ENCODE measurements around the gene TYMS. TPM values are rescaled to one million over a fixed set of nuclear protein-coding genes. Genes with fewer than 3 reads are reported as not detected.

Gene TYMS
- total and polyA plus RNA-seq, 4 donors = 22.1 to 70.3 (median 43.1) TPM

DNA sequence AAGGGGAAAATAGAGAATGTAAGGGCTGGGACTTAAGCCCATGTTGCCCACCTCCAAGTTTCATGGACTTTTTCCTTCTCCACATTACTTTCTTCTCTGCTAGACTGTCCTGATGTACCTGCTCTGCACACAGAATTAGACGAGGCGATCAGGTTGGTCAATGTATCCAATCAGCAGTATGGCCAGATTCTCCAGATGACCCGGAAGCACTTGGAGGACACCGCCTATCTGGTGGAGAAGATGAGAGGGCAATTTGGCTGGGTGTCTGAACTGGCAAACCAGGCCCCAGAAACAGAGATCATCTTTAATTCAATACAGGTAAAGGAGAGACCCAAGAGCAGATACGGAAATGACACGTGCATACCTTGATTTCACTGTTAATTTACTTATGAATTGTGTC lies 16.2 kb upstream of the TYMS start:
- Histone ChIP-seq H3K4me1 (ENCODE audit: control insufficient read depth, insufficient read depth, low read length) (no peaks in the 10 kb centered on the region), H3K9me3 (ENCODE audit: control insufficient read depth, insufficient read depth, low read length) (no peaks in the 10 kb centered on the region), H3K36me3 (ENCODE audit: control insufficient read depth, insufficient read depth, low read length) (no peaks in the 10 kb centered on the region), H3K4me3 (ENCODE audit: low read depth, low read length) (no peak overlapping the region), H3K27ac (ENCODE audit: low read depth, low read length) (no peak overlapping the region), H3K27me3 (ENCODE audit: control insufficient read depth, insufficient read depth, low read length) (no peaks in the 10 kb centered on the region)
- WGBS (ENCODE audit: insufficient coverage) = no CpG with 5 or more reads among the region's 6 CpGs
- DNase-seq (ENCODE audit: low read depth in 4 of 6, low spot score in 6 of 6) = no peak

DNA sequence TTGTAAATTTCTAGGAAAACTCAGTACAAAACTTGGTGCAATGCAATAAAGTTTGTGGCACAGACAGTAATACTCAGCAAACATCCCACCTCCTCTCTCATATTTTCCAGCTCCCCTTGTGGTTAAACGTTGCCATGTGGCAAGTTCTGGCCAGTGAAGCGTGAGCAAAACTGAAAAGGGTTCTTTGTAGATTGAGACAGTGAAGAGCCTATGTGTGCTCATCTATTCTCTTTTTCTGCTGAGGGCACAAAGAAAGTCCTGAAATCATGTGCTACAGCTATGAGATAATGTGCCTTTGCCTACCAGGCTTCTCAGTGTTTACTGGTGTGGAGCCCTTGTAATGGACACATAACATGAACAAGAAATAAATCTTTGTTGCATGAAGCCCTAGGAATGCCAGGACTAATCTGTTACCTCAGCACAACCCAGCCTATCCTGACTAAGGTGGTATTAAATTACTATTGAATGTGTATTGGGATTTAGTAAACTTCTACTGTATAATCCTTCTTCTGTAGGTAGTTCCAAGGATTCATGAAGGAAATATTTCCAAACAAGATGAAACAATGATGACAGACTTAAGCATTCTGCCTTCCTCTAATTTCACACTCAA lies 13.0 kb upstream of the TYMS start:
- Histone ChIP-seq H3K9me3 (ENCODE audit: control insufficient read depth, insufficient read depth, low read length) (no peaks in the 10 kb centered on the region), H3K36me3 (ENCODE audit: control insufficient read depth, insufficient read depth, low read length) (no peaks in the 10 kb centered on the region), H3K27ac (ENCODE audit: low read depth, low read length) (no peak overlapping the region), H3K4me1 (ENCODE audit: control insufficient read depth, insufficient read depth, low read length) (no peaks in the 10 kb centered on the region), H3K4me3 (ENCODE audit: low read depth, low read length) (no peak overlapping the region), H3K27me3 (ENCODE audit: control insufficient read depth, insufficient read depth, low read length) (no peaks in the 10 kb centered on the region)
- DNase-seq (ENCODE audit: low read depth in 4 of 6, low spot score in 6 of 6) = peak in 1 of 6 donors; percentile 48
- WGBS (ENCODE audit: insufficient coverage) = no CpG with 5 or more reads among the region's 2 CpGs

DNA sequence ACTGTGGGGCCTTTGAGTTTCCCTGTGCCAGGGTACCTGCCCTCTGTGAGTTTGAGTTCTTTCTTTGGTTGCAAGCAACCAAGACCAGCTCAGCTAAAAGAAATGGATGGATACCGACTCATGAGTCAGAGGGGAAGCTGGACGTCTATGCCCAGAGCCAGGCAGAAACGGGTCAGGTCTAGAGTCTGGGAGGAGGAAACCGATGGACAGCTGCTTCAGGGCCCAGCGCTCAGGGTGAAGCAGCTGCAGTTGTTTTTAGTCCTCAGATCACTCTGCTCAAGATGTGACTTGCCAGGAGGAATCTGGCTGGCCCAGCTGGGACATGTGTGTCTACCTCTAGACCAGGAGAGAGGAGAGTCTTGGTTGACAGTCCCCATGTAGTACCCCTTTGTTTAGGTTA lies 10.1 kb upstream of the TYMS start:
- DNase-seq (ENCODE audit: low read depth in 4 of 6, low spot score in 6 of 6) = no peak
- WGBS (ENCODE audit: insufficient coverage) = 98% methylated on average over 5 of the region's 5 CpGs
- Histone ChIP-seq H3K4me3 (ENCODE audit: low read depth, low read length) (no peak overlapping the region), H3K36me3 (ENCODE audit: control insufficient read depth, insufficient read depth, low read length) (no peaks in the 10 kb centered on the region), H3K27me3 (ENCODE audit: control insufficient read depth, insufficient read depth, low read length) (no peaks in the 10 kb centered on the region), H3K9me3 (ENCODE audit: control insufficient read depth, insufficient read depth, low read length) (no peaks in the 10 kb centered on the region), H3K4me1 (ENCODE audit: control insufficient read depth, insufficient read depth, low read length) (no peaks in the 10 kb centered on the region), H3K27ac (ENCODE audit: low read depth, low read length) (no peak overlapping the region)

DNA sequence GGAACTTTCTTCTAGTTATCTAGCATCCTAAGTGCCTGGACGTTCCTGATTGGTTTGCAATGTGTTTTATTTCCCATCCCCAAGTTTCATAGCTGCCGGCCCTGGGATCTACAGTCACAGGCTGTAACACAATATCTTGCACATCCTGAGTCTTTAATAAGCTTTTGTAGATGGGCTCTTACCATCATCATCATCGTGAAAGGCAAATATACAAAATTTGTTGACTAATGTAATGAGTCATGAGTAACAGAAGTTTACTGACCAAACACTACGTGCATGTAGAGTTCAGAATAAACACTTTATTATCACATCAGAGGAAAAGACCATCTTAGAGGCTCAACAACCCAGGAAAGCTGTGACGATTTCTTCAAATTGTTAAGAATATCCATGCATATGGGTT lies 8.1 kb upstream of the TYMS start:
- Histone ChIP-seq H3K27ac (ENCODE audit: low read depth, low read length) (no peak overlapping the region), H3K9me3 (ENCODE audit: control insufficient read depth, insufficient read depth, low read length) (no peaks in the 10 kb centered on the region)
- WGBS (ENCODE audit: insufficient coverage) = no CpG with 5 or more reads among the region's 5 CpGs

DNA sequence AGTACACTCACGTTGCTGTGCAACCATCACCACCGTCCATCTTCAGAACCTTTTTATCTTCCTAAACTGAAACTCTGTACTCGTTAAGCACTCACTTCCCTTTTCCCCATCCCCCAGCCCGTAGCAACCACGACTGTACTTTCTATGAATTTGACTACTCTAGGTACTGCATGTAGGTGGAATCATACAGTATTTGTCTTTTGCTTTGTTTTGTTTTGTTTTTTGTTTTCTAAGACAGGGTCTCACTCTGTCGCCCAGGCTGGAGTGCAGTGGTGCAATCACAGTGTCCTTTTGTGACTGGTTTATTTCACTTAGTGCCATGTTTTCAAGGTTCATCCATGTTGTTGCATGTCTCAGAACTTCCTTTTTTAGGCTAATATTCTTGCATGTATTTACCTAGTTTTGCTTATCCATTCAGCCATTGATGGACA lies 7.0 kb upstream of the TYMS start:
- no peaks in the 10 kb centered on the region for H3K36me3 ChIP-seq (ENCODE audit: control insufficient read depth, insufficient read depth, low read length)
- no peak overlapping the region for H3K27ac ChIP-seq (ENCODE audit: low read depth, low read length)
- DNase-seq (ENCODE audit: low read depth in 4 of 6, low spot score in 6 of 6) = no peak
- no peak overlapping the region for H3K4me3 ChIP-seq (ENCODE audit: low read depth, low read length)
- no peaks in the 10 kb centered on the region for H3K27me3 ChIP-seq (ENCODE audit: control insufficient read depth, insufficient read depth, low read length)
- no peaks in the 10 kb centered on the region for H3K4me1 ChIP-seq (ENCODE audit: control insufficient read depth, insufficient read depth, low read length)
- H3K9me3 ChIP-seq (ENCODE audit: control insufficient read depth, insufficient read depth, low read length) = no peaks in the 10 kb centered on the region
- 56% methylated on average over 2 of the region's 6 CpGs for WGBS (ENCODE audit: insufficient coverage)

More for the DNA sequence above, 8.1 kb upstream of the TYMS start:
- DNase-seq (ENCODE audit: low read depth in 4 of 6, low spot score in 6 of 6) = no peak
- no peaks in the 10 kb centered on the region for H3K27me3 ChIP-seq (ENCODE audit: control insufficient read depth, insufficient read depth, low read length)
- H3K36me3 ChIP-seq (ENCODE audit: control insufficient read depth, insufficient read depth, low read length) = no peaks in the 10 kb centered on the region
- H3K4me1 ChIP-seq (ENCODE audit: control insufficient read depth, insufficient read depth, low read length) = no peaks in the 10 kb centered on the region
- H3K4me3 ChIP-seq (ENCODE audit: low read depth, low read length) = no peak overlapping the region

DNA sequence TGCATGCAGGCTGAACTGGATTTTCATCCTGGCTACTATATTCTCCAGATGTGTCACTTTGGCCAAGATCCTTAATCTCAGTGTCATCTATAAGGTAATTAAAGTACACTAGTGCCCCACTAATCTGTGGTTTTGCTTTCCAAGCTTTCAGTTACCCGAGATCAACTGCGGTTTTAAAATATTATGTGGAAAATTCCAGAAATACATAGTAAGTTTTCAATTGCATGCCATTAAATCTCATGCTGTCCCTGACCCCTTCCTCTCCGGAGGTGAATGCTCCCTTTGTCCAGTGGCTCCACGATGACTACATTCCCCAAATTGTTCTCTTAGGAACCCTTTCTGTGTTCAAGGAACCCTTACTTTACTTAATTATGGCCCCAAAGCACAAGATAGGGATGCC lies 5.3 kb upstream of the TYMS start:
- H3K27ac ChIP-seq (ENCODE audit: low read depth, low read length) = no peak overlapping the region
- no CpG with 5 or more reads among the region's 4 CpGs for WGBS (ENCODE audit: insufficient coverage)
- no peak for DNase-seq (ENCODE audit: low read depth in 4 of 6, low spot score in 6 of 6)

DNA sequence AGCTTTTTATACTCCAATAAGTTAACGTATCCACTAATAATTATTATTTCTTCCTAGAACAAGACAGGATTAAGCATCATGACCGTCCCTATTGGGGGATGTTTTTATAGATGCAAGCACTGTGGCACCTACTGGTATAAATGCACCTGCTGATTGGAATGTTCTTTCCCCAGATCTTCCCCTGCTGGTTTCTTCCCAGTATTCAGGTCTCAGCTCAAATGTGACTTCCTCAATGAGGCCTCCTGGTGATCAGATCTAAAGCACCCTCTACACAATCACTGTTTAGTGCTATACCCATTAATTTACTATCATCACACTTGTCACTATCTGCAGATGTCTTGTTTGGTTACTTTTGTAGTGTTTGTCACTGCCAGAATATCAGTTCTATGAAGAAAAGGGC lies 3.9 kb upstream of the TYMS start:
- WGBS (ENCODE audit: insufficient coverage) = no CpG with 5 or more reads among the region's 2 CpGs
- H3K9me3 ChIP-seq (ENCODE audit: control insufficient read depth, insufficient read depth, low read length) = no peaks in the 10 kb centered on the region
- H3K27me3 ChIP-seq (ENCODE audit: control insufficient read depth, insufficient read depth, low read length) = no peaks in the 10 kb centered on the region
- peaks cover 10% of the 10 kb centered on the region for H3K4me1 ChIP-seq (ENCODE audit: control insufficient read depth, insufficient read depth, low read length)
- no peak for DNase-seq (ENCODE audit: low read depth in 4 of 6, low spot score in 6 of 6)
- no peaks in the 10 kb centered on the region for H3K36me3 ChIP-seq (ENCODE audit: control insufficient read depth, insufficient read depth, low read length)
- H3K4me3 ChIP-seq (ENCODE audit: low read depth, low read length) = no peak overlapping the region
- no peak overlapping the region for H3K27ac ChIP-seq (ENCODE audit: low read depth, low read length)

More for the DNA sequence above, 5.3 kb upstream of the TYMS start:
- H3K9me3 ChIP-seq (ENCODE audit: control insufficient read depth, insufficient read depth, low read length) = no peaks in the 10 kb centered on the region
- peaks cover 7% of the 10 kb centered on the region for H3K4me1 ChIP-seq (ENCODE audit: control insufficient read depth, insufficient read depth, low read length)
- no peak overlapping the region for H3K4me3 ChIP-seq (ENCODE audit: low read depth, low read length)
- no peaks in the 10 kb centered on the region for H3K36me3 ChIP-seq (ENCODE audit: control insufficient read depth, insufficient read depth, low read length)
- no peaks in the 10 kb centered on the region for H3K27me3 ChIP-seq (ENCODE audit: control insufficient read depth, insufficient read depth, low read length)

DNA sequence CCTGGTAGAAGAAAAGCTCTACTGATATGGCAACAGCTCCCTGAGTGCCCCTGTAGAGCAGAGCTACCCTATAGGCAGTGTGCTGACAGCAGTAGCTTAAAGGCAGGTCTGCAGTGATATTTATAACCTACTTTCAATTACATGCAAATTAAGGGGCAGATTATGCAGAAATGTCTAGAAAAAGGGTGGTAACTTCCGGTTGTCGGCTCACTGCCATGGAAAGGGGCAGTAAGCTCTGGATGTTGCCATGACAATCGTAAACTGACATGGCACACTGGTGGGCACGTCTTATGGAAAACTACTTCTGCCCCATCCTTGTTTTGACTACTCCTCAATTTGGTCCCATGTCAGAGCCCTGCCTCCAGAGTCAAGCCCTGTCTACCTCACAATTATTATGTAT lies 2.9 kb upstream of the TYMS start:
- WGBS (ENCODE audit: insufficient coverage) = 72% methylated on average over 3 of the region's 4 CpGs
- Histone ChIP-seq H3K27ac (ENCODE audit: low read depth, low read length) (no peak overlapping the region), H3K4me1 (ENCODE audit: control insufficient read depth, insufficient read depth, low read length) (peaks cover 13% of the 10 kb centered on the region), H3K4me3 (ENCODE audit: low read depth, low read length) (no peak overlapping the region), H3K36me3 (ENCODE audit: control insufficient read depth, insufficient read depth, low read length) (no peaks in the 10 kb centered on the region), H3K9me3 (ENCODE audit: control insufficient read depth, insufficient read depth, low read length) (no peaks in the 10 kb centered on the region), H3K27me3 (ENCODE audit: control insufficient read depth, insufficient read depth, low read length) (no peaks in the 10 kb centered on the region)
- no peak for DNase-seq (ENCODE audit: low read depth in 4 of 6, low spot score in 6 of 6)

DNA sequence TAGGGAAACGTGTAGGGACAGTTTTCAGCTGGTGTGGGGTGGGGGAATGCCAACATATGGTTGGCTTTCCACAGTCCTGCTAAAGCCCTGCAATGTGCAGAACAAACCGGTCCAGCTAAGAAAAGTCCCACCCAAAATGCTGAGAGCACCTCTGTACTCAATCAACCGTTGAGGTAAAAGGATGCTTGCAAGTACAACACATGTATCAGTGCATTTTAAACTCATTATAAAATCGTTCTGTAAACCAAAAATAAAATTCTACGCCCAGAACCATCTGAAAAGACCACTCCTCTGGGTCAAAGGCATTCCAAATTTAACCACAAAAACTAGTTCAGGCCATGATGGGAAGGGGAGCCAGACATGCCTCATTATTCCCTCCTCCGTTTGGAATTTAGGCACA lies 2.0 kb upstream of the TYMS start:
- Histone ChIP-seq H3K27me3 (ENCODE audit: control insufficient read depth, insufficient read depth, low read length) (no peaks in the 10 kb centered on the region), H3K36me3 (ENCODE audit: control insufficient read depth, insufficient read depth, low read length) (peaks cover 4% of the 10 kb centered on the region), H3K4me1 (ENCODE audit: control insufficient read depth, insufficient read depth, low read length) (peaks cover 13% of the 10 kb centered on the region), H3K27ac (ENCODE audit: low read depth, low read length) (no peak overlapping the region), H3K4me3 (ENCODE audit: low read depth, low read length) (no peak overlapping the region), H3K9me3 (ENCODE audit: control insufficient read depth, insufficient read depth, low read length) (no peaks in the 10 kb centered on the region)
- DNase-seq (ENCODE audit: low read depth in 4 of 6, low spot score in 6 of 6) = no peak
- 77% methylated on average over 4 of the region's 6 CpGs for WGBS (ENCODE audit: insufficient coverage)

All from spinal cord (tissue), 10 donors.